Fibroblast of the aortic adventitia (primary cell): Measurements from ENCODE around the gene ABHD1. TPM values are rescaled to one million over a fixed set of nuclear protein-coding genes. Genes with fewer than 3 reads are reported as not detected.

Experiments used
- DNase-seq: peaks from one replicate; pipeline ENCODE4 v3.0.0-alpha.2; 2010; ENCODE audit warnings: low read depth
- H3K4me3 ChIP-seq: 2 replicates; pipeline ENCODE4 v1.5.1; 2011; ENCODE audit warnings: low read depth, mild to moderate bottlenecking, control low read depth, low read length, moderate library complexity
- total RNA-seq: library from RNA; depleted of rRNA; stranded (reverse); fragments of >200 nt; gene quantifications from 2 replicates; pipeline ENCODE4 v1.2.3, GENCODE V29; 2012; ENCODE audit warnings: low replicate concordance
- TF ChIP-seq, protein P1 (sequence below): IDR thresholded peaks from 2 replicates; pipeline ENCODE4 v1.5.1; 2011; ENCODE audit warnings: mild to moderate bottlenecking, low read length, control low read depth, inconsistent platforms; ENCODE audit not compliant: insufficient read depth

ABHD1 gene
- total RNA-seq, 1 donor = 0.09 TPM

GRCh38 chr2:27088634-27089033, 35.0 kb upstream of the ABHD1 start:
- H3K4me3 ChIP-seq = no peak overlapping the region
- DNase-seq = no peak
- TF ChIP-seq, protein P1, sequence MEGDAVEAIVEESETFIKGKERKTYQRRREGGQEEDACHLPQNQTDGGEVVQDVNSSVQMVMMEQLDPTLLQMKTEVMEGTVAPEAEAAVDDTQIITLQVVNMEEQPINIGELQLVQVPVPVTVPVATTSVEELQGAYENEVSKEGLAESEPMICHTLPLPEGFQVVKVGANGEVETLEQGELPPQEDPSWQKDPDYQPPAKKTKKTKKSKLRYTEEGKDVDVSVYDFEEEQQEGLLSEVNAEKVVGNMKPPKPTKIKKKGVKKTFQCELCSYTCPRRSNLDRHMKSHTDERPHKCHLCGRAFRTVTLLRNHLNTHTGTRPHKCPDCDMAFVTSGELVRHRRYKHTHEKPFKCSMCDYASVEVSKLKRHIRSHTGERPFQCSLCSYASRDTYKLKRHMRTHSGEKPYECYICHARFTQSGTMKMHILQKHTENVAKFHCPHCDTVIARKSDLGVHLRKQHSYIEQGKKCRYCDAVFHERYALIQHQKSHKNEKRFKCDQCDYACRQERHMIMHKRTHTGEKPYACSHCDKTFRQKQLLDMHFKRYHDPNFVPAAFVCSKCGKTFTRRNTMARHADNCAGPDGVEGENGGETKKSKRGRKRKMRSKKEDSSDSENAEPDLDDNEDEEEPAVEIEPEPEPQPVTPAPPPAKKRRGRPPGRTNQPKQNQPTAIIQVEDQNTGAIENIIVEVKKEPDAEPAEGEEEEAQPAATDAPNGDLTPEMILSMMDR = no peak

- no peak for DNase-seq
- H3K4me3 ChIP-seq = no peak overlapping the region
- TF ChIP-seq, protein P1 = no peak
These were observed 34.3 kb upstream of the ABHD1 start for GRCh38 chr2:27089111-27089954.

GRCh38 chr2:27091746-27092695, 31.6 kb upstream of the ABHD1 start:
- DNase-seq = no peak
- TF ChIP-seq, protein P1 = no peak
- H3K4me3 ChIP-seq = no peak overlapping the region

- no peak overlapping the region for H3K4me3 ChIP-seq
- TF ChIP-seq, protein P1 = no peak
- DNase-seq = no peak
These were observed 30.8 kb upstream of the ABHD1 start for GRCh38 chr2:27092696-27093429.

DNA sequence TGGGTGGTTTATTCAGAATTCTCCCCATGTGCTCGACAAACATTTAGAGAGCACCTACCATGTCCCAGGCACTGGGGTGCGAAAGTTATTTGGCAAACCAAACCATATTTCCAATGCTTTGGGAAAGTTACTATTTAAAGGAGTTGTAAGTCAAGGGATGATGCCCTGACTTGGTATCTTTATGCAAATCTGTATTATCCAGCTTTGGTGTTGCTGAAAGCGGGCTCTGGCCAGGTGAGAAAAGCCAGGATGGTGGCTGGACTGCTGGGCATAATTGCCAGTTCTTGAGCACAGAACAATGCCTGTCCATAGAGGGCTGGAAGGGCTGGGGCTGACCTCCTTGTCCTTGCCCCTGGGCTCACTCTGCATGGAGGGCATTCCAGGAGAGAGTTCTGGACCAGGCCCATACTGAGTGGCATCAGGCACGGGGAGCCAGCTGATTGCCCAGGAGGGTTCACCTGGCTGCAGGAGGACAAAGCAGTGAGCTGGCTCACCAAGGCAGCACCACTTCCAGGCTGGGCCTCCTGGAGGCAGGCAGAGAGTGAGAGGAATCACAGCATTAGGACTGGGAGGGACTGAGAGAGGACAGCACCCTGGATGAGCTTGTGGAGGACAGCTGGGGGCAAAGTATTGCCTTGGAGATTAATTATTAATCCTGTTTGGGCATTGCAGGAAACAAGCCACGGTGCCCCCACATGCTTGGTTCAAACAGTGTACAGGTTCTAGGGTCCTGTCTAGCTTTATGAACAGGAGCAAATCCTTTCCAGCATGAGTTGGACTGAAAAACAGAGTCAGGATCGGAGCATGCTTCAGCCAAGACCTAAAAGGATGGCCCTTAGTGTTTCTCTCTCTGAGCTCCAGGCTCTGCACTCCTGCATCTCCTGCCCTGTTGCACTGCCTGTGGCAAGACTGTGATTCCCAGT, 29.9 kb upstream of the ABHD1 start:
- TF ChIP-seq, protein P1 = no peak
- no peak overlapping the region for H3K4me3 ChIP-seq
- no peak for DNase-seq
